ENCODE results near the gene AUP1.
"Not testable (repeated sequence)": the region's sequence is repeated elsewhere in the genome, so short reads cannot be mapped to it uniquely, and the experiment has no call there.

The AUP1 gene

GRCh38 chr2:74496997-74497776 lies 32.3 kb downstream of the AUP1 start:
- DNase-seq = no peak

GRCh38 chr2:74495440-74495839 lies 34.1 kb downstream of the AUP1 start:
- DNase-seq = no peak

- DNase-seq = no peak
These were observed 36.0 kb downstream of the AUP1 start for GRCh38 chr2:74493546-74493945.

GRCh38 chr2:74491648-74492544 lies 37.6 kb downstream of the AUP1 start:
- DNase-seq = no peak

GRCh38 chr2:74489906-74490305 lies 39.6 kb downstream of the AUP1 start:
- no peak for DNase-seq

- DNase-seq = no peak
These were observed 40.6 kb downstream of the AUP1 start for GRCh38 chr2:74488643-74489481.

- no peak for DNase-seq
These were observed 43.4 kb downstream of the AUP1 start for GRCh38 chr2:74486141-74486540.

- not testable (repeated sequence) for DNase-seq
These were observed 45.8 kb downstream of the AUP1 start for GRCh38 chr2:74483675-74484164.

- DNase-seq = peak; percentile 89
These were observed 46.5 kb downstream of the AUP1 start, which contains the start of the genes CCDC142 and TTC31 for GRCh38 chr2:74482801-74483674. Gene CCDC142 (minus strand): TSS chr2:74482998. CDS start chr2:74482837, 161 bp downstream. Gene TTC31 (plus strand): TSS chr2:74483081. CDS start chr2:74483096, 15 bp downstream.

- DNase-seq = no peak
These were observed 47.3 kb downstream of the AUP1 start for GRCh38 chr2:74481961-74482800.

- DNase-seq = no peak
These were observed 48.1 kb downstream of the AUP1 start for GRCh38 chr2:74481431-74481830.
